Subcutaneous adipose tissue (tissue), 4 donors: ENCODE data around the gene DCLRE1B. TPM values are rescaled to one million over a fixed set of nuclear protein-coding genes. Genes with fewer than 3 reads are reported as not detected.

Source experiments
- CTCF ChIP-seq: fragments of 450-650 bp; IDR thresholded peaks from one replicate; pipeline ENCODE4 v1.5.1; 2016; ENCODE audit warnings: low read depth, mild to moderate bottlenecking, control low read depth, antibody characterized with exemption, moderate library complexity
- total RNA-seq, 4 donors: library from RNA; depleted of rRNA; stranded (reverse); fragments of >200 nt; gene quantifications; one replicate each; pipeline ENCODE4 v1.1.0, GENCODE V29; 2016

The DCLRE1B gene
- total RNA-seq, 4 donors from 2014 or later, result 4.1 to 9.0 (median 4.2) TPM

GRCh38 chr1:113943028-113943811 lies 38.1 kb downstream of the DCLRE1B start:
- no peak for TF ChIP-seq CTCF

GRCh38 chr1:113945329-113945728 lies 40.2 kb downstream of the DCLRE1B start:
- no peak for TF ChIP-seq CTCF

- no peak for TF ChIP-seq CTCF
Measured at GRCh38 chr1:113946112-113946511, 41.0 kb downstream of the DCLRE1B start.

- TF ChIP-seq CTCF, result no peak
Measured at GRCh38 chr1:113946678-113947387, 41.7 kb downstream of the DCLRE1B start.

GRCh38 chr1:113947388-113948107 lies 42.4 kb downstream of the DCLRE1B start:
- TF ChIP-seq CTCF, result no peak

- no peak for TF ChIP-seq CTCF
Measured at GRCh38 chr1:113949007-113949406, 43.9 kb downstream of the DCLRE1B start.

GRCh38 chr1:113950908-113951307 lies 45.8 kb downstream of the DCLRE1B start:
- TF ChIP-seq CTCF, result no peak
